ENCODE data around the gene MUSTN1.

GRCh38 chr3:52829482-52829881 is 5.3 kb downstream of the MUSTN1 start:
- TF ChIP-seq CTCF (IDR thresholded peaks at IDR 0.05) (no peak), ZFX (IDR thresholded peaks at IDR 0.05; ENCODE audit: borderline replicate concordance) (no peak)
